ENCODE data around the gene MPPED2. TPM values are rescaled to one million over a fixed set of nuclear protein-coding genes. Genes with fewer than 3 reads are reported as not detected.

MPPED2 gene
- total and polyA plus RNA-seq, 2 of the 13 experiments (the other 11 are each of a cell fraction or from before 2014, with no cell fraction given): not detected

- 0 out of 2 replicates have a peak, but pooled peaks cover 5% of the 10 kb centered on the region for H3K4me1 ChIP-seq (ENCODE audit: insufficient read depth, low read length)
- H3K27ac ChIP-seq (ENCODE audit: extremely low read length, insufficient read depth, low read length): no peak overlapping the region
- 3% methylated on average over 3 of the region's 5 CpGs for WGBS (ENCODE audit: low lambda C conversion rate)
- in situ Hi-C loops (cut with HindIII; ENCODE audit: extremely low pct_ligation_motif_present, low pct_unique_long_range_greater_than_20kb) (no loop called here), intact Hi-C loops (cut with micrococcal nuclease; ENCODE audit: unreplicated experiment) (no loop called here)
- ChIA-PET CTCF (ENCODE audit: low intra/inter-chr PET ratio, low total read pairs) (no interaction called here), POLR2A (no interaction called here)
- TF ChIP-seq IRF1 (CRISPR knock-in tag; IDR thresholded peaks at IDR 0.05; ENCODE audit: low read depth) (no peak), IKZF4 (CRISPR knock-in tag; IDR thresholded peaks at IDR 0.05; ENCODE audit: borderline replicate concordance, low read depth, not compliant biosample characterization) (no peak), BHLHE40 (IDR thresholded peaks at IDR 0.05; ENCODE audit: low read length) (no peak), TAF1 (CRISPR knock-in tag; IDR thresholded peaks at IDR 0.05) (no peak), CTCF (CRISPR knock-in tag; IDR thresholded peaks at IDR 0.05) (no peak), ZBTB8A (CRISPR knock-in tag; IDR thresholded peaks at IDR 0.05; ENCODE audit: borderline replicate concordance, low read depth) (no peak), ZEB1 (IDR thresholded peaks at IDR 0.05; ENCODE audit: insufficient replicate concordance, low read depth) (no peak)
- no peaks in the 10 kb centered on the region for H3K79me2 ChIP-seq (ENCODE audit: insufficient read depth, low read length)
- FAIRE-seq: no peak
- H4K20me1 ChIP-seq (ENCODE audit: insufficient read depth, low read length): no peaks in the 10 kb centered on the region
- no TSS peak for BruUV-seq (replicated peaks)
- H3K9me3 ChIP-seq (ENCODE audit: low read length): no peaks in the 10 kb centered on the region
- ATAC-seq: no peak
- no peaks in the 10 kb centered on the region for H3K36me3 ChIP-seq (replicated peaks in 1 of 2; ENCODE audit: control insufficient read depth in 1 of 2, insufficient read depth in 2 of 2, low read length in 2 of 2)
- no peak for DNase-seq (ENCODE audit: low spot score)
- H3K9ac ChIP-seq (ENCODE audit: insufficient read depth, low read depth, low read length): no peak overlapping the region
- no peak overlapping the region for H2AFZ ChIP-seq (ENCODE audit: low read length)
- H3K4me3 ChIP-seq (replicated peaks in 1 of 3; ENCODE audit: insufficient read depth in 1 of 3, low read depth in 2 of 3, low read length in 3 of 3): no peak overlapping the region
- no peak overlapping the region for H3K4me2 ChIP-seq (ENCODE audit: low read depth, low read length)
- H3K27me3 ChIP-seq (ENCODE audit: control insufficient read depth in 1 of 2, insufficient read depth in 2 of 2, low read length in 2 of 2): peaks cover 0 to 3% of the 10 kb centered on the region in 2 experiments; a peak in 1 of 5 replicates
These were observed 165.8 kb downstream of the MPPED2 start for GRCh38 chr11:30420233-30420787.
